HK-2 (cell line): ENCODE data around the gene HPCAL1.
A peak's percentile ranks its signal among the peaks of the same experiment; 100 is the strongest.
"Not testable (repeated sequence)": the region's sequence is repeated elsewhere in the genome, so short reads cannot be mapped to it uniquely, and the experiment has no call there.

Experiments used
- DNase-seq: peaks from one replicate; pipeline ENCODE4 v3.0.0-alpha.2; 2018; ENCODE audit not compliant: unreplicated experiment

The HPCAL1 gene

DNA sequence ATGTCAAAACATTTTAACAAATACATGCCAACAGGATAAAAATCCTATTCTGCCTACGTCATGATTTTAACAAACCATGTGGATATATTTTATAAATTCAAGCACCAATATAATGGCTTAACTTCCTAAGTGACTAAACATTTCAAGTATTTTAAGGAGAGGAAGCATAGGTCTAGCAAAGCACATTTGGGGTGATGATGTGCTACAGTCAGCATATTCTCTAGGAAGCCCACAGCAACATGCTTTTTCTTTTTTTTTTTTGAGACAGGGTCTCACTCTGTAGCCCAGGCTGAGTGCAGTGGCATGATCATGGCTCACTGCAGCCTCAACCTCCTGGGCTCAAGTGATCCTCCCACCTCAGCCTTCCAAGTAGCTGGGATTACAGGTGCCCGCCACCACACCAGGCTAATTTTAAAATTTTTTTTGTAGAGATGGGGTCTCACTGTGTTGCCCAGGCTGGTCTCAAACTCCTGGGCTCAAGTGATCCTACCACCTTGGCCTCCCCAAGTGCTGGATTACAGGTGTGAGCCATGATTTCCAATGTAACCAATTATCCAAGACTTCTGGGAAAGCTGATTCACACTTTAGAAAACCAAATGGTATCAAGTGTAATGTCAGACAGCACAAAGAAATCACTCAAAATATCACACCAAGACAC is 139.9 kb downstream of the HPCAL1 start:
- DNase-seq = not testable (repeated sequence)

DNA sequence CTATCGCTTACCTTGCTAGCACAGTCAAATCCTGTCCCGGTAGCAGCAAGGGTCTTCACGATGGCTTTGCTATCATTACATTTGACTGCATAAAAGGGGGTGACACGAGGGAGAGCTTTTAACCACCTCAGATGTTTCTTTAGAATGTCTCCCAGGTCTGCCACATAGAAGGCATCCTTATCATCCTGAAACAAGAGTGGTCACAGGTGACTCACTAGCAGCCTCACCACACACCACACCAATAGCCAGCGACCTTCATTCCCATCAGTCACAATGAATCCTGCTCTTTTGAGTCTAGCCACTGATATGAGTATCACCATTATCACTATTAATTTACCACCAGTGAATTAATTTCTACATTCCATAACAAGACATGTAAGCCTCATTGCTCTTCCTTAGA is 141.8 kb downstream of the HPCAL1 start:
- DNase-seq = no peak

DNA sequence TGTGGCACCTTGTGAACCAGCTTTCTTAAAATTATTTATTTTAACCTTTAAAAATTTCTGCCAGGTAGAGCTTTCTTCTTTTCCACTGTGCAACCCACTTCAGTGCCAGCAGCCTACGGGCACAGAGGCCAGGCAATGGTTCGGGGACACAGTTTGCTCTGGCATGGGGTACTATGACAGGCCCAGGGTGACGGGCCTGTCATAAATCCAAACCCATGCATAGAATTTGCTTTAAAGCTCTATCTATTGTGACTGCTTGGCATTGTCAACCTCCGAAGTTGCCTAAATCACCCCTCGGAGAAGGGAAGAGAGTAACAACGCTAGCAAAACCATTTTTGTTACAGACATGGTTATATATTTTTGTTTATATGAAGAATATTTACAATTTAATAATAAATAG is 143.9 kb downstream of the HPCAL1 start:
- no peak for DNase-seq

DNA sequence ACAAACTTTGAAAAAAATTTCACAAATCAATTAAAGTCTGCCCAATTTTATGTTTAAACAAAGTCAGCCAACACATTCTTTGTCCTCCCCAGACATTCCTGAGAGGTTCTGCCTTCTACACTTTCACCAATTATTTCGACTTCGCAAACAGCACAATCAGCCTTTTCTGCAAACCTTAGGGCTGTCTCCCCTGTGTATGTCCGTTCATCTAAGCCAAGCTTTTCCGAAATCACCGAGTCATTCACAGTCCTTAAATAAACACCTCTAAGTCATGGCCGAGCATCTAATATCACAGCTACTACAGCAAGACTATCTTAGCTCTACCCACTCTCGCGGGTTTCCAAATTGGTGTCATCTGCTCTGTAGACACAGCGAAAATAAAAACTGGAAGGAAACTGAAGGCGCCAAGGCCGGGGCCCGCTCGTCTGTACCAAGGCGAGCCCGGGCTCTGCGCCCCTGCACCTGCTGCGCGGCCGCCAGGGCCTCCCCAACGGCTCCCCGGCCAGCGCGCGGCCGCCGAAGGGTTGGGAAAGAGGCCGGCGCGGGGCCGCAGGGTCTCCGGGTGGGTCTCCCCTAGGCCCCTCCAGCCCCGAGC is 144.7 kb downstream of the HPCAL1 start:
- no peak for DNase-seq

DNA sequence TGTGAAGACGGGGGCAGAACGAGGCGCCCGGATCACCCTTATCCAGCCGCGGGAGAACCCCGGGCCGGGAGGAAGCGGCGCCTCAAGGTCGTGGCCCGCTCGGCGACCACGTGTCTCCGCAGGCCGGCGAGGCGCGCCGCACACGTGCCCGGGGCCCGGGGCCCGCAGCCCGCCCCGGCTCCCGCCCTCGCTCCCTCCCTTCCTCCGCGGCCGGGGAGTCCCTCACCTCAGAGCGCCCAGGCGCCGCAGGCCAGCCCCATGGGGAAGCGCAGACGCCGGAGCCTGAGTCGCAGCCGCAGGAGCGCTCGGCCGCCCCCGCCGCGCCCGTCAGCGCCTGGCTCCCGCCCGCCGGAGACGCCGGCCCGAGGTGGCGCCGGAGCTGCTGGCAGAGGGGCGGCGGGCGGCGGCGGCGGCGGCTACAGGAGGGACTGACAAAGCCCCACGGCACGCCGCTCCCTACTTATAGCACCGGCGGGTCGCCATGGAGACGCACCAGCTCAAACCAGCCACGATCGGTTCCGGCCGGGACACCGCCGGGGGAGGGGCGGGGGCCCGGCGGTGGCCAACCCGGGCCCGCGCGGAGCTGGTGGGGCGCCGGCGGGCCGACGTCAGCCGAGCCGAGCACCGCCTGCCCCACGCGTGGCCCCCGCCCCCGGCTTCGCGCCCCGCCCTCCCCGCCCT is 145.3 kb downstream of the HPCAL1 start, which contains the start of gene ODC1:
TSS of gene ODC1 (minus strand) at position 433 of the 681 bp plus-strand sequence. CDS start 3,295 bp downstream, outside the sequence.
- DNase-seq = peak; percentile 98

DNA sequence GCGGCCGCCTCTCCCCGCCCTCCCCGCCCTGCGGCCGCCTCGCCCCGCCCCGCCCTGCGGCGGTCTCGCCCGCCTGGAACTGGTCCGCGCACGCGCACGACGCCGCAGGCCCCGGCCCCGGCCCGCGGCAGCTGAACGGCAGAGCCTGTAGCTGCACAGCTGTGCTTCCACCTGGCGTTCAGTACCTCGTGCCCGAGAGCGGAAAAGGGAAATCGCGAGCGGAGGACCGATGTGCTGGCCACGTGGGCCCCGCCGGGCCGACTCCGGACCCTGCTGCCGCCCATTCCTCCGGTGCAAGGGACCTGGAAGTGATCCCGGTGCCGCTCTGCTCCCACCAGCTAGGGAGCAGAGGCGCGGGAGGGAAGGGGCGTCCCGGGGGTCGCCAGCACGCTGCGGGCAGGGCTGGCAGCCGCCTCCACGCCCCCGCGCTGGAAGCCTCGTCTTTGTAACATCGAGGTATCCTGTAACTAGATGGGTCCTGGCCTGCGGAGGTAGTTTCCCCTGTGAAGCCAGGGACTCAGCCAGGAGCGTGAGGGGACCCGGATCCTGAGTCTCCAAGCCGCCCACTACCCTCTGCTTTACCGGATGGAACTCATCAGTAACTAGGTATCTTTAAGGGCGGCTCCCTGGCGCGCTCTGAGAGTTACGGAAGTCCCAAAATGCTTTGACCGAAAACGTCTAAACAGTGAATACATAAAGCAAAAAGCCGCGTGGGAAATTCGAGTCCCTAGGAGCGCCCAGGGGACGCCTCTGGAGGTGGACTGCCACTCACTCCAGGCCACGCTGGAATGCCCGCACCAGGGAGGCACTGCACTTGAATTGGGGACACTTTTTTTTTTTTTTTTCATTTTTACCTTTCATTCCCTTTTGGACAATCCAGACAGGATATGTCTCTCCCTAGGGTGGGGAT is 146.1 kb downstream of the HPCAL1 start:
- DNase-seq = peak; percentile 96

DNA sequence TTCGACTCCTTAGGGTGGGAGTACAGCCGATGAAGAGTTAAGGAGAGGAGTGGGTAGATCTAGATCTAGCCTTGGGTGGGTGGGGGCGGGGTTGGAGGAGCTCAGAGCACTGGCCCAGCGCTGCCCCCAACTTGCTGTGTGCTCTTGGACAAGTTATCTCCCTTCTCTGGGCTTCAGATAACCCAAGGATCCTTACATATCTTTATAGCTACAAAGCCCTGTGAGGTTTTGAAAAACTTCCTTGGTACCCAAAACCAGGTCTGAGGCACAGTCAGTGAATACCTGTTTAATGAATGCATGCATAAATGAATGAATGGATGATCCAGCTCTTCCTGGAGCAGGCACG is 146.8 kb downstream of the HPCAL1 start:
- no peak for DNase-seq

DNA sequence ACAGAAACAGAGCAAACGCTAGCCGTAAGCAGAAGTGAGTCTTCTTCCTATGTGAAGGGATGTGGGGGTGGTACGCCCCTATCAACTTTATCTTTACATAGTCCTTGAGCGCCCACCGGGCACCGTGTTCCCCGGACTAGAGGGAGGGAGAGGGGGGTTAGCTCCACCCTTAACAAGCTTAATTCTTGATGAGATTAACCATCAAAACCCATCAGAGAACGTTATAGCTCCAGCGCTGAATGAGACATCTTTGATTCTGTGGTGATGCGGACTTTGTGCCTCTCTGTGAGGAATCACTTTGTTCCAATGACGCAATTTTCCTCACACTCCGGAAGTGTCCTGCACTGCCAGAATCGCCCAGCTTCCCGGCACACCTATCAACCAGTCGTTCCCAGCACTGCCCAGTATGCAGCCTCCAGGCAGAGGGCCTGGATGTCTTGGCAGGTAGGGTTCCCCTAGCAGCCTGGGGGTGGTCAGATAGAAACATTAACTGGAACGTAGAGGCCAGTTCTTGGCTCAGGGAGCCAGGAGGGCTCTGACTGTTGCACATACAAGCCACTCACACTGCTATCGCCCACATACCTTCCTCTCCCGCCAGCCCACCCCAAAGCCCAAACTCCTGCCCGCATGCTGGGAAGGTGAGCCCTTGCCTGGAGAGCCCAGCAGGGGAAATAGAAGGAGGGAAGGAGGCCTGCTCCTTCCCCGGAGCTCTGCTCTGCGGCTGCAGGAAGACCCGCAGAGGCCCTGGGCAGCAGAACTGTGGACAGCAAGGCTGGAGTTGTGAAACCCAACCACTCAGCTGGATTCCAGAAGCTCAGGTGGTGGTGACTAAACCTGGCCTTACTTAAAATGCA is 147.4 kb downstream of the HPCAL1 start:
- DNase-seq = no peak

DNA sequence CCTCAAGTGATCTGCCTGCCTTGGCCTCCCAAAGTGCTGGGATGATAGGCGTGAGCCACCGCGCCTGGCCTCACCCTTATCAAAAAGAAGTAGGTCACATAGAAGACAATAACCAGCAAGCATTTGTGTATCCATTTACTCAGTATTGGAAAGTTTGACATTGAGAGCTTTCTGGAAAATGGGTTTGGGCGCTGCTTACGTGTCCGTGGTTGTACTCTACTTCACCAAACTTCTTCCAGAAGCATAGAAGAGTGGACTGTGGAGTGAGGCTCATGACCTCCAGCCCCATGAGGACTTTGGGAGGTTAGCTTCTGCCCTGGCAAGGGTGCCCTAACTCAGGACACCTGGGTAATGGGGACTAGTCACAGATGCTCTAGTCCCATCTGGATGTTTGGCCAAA is 149.1 kb downstream of the HPCAL1 start:
- no peak for DNase-seq

DNA sequence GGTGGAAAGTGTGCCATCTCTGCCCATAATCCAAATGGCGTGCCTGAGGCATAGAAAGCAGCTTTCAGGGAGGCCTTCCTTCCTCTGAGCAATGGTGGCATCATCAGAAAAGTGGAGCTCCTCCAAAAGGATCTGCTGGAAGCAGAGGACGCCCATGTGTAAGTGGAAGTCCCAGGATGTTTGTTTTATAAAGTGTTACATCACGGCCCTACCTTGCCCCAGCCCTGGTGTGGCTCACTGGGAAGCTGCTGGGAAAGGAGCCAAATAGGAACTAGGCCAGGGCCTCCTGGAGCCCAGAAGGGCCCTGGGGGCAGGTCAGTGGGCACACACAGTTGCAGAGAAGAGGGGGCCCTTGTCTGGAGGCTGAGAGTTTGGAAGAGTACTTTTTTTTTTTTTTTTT is 149.6 kb downstream of the HPCAL1 start:
- peak; percentile 74 for DNase-seq

DNA sequence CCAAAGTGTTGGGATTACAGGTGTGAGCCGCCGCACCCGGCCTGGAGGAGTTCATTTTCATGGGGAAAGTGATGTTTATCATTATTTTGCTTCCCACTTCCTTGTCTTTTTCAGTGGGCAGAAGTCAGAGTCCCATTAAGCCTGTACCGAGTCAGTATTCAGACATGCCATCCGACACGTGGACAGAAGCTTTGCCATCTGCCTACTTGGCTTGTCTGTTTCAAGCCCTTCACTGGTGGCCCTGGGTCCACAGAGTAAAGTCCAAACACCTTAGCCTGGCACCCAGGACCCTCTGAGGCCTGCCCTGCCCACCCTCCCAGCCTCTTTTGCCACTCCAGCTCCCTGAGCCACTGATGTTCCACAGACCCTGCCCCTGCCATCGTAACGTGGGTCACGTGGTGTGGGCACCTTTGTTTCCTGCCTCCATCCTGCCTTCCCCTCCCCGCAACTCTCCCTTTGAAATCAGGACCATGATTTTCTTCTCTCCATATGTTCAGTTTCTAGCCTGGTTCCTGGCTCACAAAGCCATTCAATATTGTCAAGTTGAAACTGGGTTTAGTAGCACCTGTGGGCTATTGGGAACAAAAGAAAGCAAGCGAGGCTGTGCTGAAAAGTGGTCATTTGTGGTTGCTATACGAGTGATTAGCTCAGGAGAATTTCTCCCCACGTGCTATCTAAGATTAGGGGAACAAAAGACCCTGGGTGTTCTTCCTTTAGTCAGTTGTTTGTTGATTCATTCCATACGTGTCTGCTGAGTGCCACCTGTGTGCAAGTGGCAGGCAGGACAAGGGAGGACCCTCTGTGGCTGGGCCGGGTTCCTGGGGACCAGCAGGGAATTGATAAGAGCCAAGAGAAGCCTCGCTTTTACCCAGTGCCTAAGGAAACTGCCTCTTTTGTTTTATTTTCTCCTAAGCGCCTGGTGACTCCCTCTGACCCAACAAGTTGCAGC is 150.5 kb downstream of the HPCAL1 start:
- no peak for DNase-seq

DNA sequence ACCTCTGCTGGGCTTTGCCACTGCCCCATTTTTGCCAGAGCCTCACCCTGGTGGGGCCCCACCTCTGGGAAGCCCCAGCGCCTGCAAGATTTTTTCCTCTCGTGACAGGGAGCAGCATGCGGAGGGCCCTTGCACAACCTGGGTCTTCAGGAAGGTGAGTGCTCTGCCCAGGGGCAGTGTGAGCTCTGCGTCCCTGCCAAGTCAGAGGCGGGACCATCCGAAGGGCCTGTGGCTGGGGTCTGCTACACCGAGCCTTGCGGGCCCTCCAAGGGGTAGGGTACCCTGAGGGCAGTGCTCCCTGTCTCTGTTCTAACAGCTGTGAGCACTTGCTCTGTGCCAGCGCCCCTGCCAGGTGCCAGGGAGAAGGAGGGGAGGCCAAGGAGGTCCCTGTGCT is 151.2 kb downstream of the HPCAL1 start:
- DNase-seq = no peak

DNA sequence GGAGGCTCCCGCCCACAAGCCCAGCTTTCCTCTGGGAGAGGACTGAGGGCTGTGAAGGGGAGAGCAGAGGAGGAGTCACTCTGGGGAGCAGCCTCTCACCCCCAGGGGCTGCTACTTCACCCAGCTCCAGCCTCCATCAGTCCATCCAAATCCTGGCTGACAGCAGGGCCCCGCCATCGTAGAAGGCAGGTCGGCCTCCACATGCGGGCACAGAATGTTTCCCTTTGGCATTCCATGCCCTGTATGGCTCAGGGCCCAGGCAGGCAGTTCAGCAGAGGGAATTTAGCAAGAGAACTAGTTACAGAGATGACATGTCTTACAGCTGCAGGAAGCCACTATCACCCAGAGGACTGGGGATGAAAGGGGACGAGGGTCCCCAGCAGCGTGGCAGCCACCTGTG is 151.8 kb downstream of the HPCAL1 start:
- no peak for DNase-seq

DNA sequence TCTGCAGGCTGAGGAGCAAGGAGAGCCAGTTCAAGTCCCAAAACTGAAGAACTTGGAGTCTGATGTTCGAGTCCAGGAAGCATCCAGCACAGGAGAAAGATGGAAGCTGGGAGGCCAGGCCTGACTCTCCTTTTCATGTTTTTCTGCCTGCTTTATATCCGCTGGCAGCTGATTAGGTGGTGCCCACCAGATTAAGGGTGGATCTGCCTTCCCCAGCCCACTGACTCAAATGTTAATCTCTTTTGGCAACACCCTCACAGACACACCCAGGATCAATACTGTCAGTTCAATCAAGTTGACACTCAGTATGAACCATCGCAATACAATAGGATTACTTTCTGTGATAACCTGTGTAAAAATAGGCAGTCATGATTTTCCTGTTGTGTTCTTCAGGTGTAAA is 154.5 kb downstream of the HPCAL1 start:
- not testable (repeated sequence) for DNase-seq

DNA sequence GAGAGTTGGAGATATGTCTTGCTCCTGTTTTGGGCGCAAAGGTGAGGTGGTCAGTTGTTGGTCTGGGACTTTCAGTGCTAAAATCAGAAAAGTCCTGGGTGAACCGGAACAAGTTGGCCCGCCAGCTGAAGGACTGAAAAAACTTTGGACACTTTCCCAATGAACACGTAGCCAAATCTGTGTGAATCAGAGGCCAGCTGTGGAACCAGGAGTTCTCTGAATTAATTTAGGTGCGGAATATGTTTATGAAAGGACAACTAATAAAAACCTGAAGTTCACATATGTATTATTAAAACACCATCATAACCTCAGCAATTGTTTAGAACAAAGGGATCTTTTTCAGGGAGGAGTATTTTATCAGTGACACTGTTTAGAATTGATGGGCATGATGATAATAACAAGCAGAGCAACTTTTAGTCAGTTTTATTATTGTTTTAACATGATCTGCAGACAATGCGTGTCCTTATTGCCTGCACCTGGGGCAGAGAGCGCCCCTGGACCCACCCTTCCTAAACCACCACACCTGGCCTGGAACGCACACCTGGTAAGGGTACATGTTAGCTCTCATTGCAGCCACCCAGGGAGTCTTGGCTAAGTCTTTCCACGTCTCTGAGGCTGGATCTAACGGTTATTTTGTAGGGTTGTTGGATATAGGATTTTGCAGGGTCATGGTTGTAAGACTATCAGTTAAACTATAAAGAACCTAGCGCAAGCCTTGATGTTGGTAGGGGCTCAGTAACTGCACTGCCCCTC is 155.3 kb downstream of the HPCAL1 start:
- DNase-seq = no peak

DNA sequence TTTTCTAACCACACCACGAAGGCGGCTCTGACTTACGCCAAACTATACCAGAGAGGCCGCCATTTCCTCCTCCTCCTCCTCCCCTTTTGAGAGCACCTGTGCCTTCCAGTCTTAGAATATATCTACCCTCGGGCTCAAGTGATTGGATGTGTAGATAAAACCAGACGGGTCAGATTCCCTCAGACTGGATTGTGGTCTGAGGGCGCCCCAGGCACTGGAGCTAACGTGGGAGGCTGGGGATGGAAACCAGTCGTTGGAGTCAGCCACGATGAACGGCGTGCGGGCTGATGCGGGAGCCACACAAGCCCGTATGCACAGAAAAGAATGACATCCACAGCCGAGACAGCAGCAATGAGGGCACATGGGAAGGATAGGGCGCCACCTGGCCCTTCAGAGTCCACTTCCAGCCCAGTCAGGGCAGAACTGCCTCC is 157.7 kb downstream of the HPCAL1 start:
- DNase-seq = no peak

DNA sequence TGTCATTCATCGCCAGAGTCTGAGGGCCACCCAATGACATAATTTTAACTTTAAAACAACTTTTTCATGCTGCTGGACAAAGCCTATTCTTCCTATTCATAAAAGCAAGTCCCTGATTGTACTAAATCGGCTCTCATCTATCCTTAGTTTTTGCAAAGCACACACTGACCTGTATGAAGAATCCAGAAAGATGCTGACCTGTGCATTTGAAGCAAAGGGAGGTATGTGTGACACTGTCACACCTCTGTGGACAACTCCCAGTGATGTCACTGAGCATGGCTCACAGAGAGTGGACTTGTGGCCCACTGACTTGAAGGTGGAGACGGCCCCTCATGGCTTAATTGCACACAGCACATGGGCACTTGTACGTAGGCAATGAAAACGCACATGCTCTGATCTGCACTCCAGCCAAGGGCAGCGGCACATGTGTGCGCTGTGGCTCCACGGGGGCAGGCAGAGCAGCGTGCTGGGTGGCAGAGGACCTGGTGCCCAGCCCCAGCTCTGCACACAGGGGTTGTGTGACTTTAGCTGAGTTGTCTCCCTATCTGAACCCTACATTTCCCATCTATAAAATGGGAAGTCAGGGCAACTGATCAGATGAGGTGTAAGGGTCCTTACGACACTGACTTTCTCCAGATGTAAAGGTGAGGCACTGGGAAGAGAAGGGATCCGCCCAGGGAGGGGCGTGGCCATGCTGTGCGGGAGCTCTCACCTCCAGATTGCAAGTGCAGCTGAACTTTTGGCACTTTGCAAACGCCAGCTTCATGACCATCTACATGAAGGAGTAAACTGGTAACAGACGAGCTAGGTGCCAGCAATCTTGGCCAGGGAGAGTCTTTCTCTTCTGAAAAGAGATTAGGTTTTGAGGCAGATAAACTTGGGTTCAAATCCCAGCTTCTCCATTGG is 159.7 kb downstream of the HPCAL1 start:
- no peak for DNase-seq

DNA sequence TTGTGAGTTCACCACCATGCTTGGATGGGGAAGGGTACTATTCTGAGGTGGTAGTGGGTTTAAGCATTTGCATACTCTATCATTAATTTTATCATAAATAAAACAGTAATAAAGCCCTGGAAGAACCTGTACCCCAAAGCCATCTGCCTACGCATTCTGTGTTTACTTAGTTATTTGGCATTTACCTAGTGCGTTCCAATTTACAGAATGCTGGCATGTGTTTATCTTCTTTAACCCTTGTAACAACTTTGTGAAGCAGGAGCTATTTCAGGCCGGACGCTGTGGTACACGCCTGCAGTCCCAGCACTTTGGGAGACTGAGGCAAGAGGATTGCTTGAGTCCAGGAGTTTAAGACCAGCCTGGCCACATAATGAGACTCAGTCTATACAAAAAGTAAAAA is 163.2 kb downstream of the HPCAL1 start:
- no peak for DNase-seq
